Measurements from ENCODE around the gene SCAP.

The SCAP gene

GRCh38 chr3:47436180-47436579 lies 39.6 kb downstream of the SCAP start:
- no peak overlapping the region for H3K9ac ChIP-seq
- peaks cover 98% of the 10 kb centered on the region for H3K36me3 ChIP-seq
- no peak for TF ChIP-seq Cebpa-rat (IDR thresholded peaks at IDR 0.05)
- H3K4me1 ChIP-seq: no peaks in the 10 kb centered on the region
- H3K27ac ChIP-seq: no peak overlapping the region
- no peak overlapping the region for H3K4me2 ChIP-seq
- H3K27me3 ChIP-seq: no peaks in the 10 kb centered on the region
- H3K9me3 ChIP-seq: no peaks in the 10 kb centered on the region
- H3K4me3 ChIP-seq: no peak overlapping the region
- H4K20me1 ChIP-seq: peaks cover 45% of the 10 kb centered on the region

GRCh38 chr3:47434849-47435248 lies 40.9 kb downstream of the SCAP start:
- Histone ChIP-seq H4K20me1 (peaks cover 41% of the 10 kb centered on the region), H3K36me3 (peaks cover 98% of the 10 kb centered on the region)

GRCh38 chr3:47433796-47434195 lies 41.9 kb downstream of the SCAP start:
- Histone ChIP-seq H3K4me2 (no peak overlapping the region), H3K36me3 (peaks cover 98% of the 10 kb centered on the region), H3K4me1 (no peaks in the 10 kb centered on the region), H4K20me1 (peaks cover 40% of the 10 kb centered on the region), H3K9ac (no peak overlapping the region), H3K9me3 (no peaks in the 10 kb centered on the region), H3K27ac (no peak overlapping the region), H3K4me3 (no peak overlapping the region), H3K27me3 (no peaks in the 10 kb centered on the region)
- TF ChIP-seq Cebpa-rat (IDR thresholded peaks at IDR 0.05): no peak

More at GRCh38 chr3:47434849-47435248, 40.9 kb downstream of the SCAP start:
- no peaks in the 10 kb centered on the region for H3K9me3 ChIP-seq
- H3K4me3 ChIP-seq: no peak overlapping the region
- H3K9ac ChIP-seq: no peak overlapping the region
- TF ChIP-seq Cebpa-rat (IDR thresholded peaks at IDR 0.05): no peak
- no peaks in the 10 kb centered on the region for H3K4me1 ChIP-seq
- H3K4me2 ChIP-seq: no peak overlapping the region
- no peaks in the 10 kb centered on the region for H3K27me3 ChIP-seq
- no peak overlapping the region for H3K27ac ChIP-seq

- no peak overlapping the region for H3K9ac ChIP-seq
- no peak overlapping the region for H3K4me2 ChIP-seq
- peaks cover 38% of the 10 kb centered on the region for H4K20me1 ChIP-seq
- no peak overlapping the region for H3K4me3 ChIP-seq
- H3K9me3 ChIP-seq: no peaks in the 10 kb centered on the region
- no peaks in the 10 kb centered on the region for H3K4me1 ChIP-seq
- no peaks in the 10 kb centered on the region for H3K27me3 ChIP-seq
- H3K27ac ChIP-seq: no peak overlapping the region
- TF ChIP-seq Cebpa-rat (IDR thresholded peaks at IDR 0.05): no peak
- peaks cover 98% of the 10 kb centered on the region for H3K36me3 ChIP-seq
These were observed 43.1 kb downstream of the SCAP start for GRCh38 chr3:47432673-47433072.

GRCh38 chr3:47431225-47431624 lies 44.5 kb downstream of the SCAP start:
- Histone ChIP-seq H3K4me2 (no peak overlapping the region), H3K4me3 (no peak overlapping the region), H3K27me3 (no peaks in the 10 kb centered on the region), H3K9ac (no peak overlapping the region), H3K9me3 (no peaks in the 10 kb centered on the region), H3K4me1 (no peaks in the 10 kb centered on the region), H3K36me3 (peaks cover 98% of the 10 kb centered on the region), H3K27ac (no peak overlapping the region), H4K20me1 (peaks cover 23% of the 10 kb centered on the region)
- TF ChIP-seq Cebpa-rat (IDR thresholded peaks at IDR 0.05): no peak

- Histone ChIP-seq H3K4me3 (no peak overlapping the region), H3K9me3 (no peaks in the 10 kb centered on the region), H3K27me3 (no peaks in the 10 kb centered on the region), H3K4me1 (no peaks in the 10 kb centered on the region), H3K4me2 (no peak overlapping the region), H4K20me1 (peaks cover 17% of the 10 kb centered on the region), H3K9ac (no peak overlapping the region), H3K27ac (no peak overlapping the region), H3K36me3 (peaks cover 98% of the 10 kb centered on the region)
- TF ChIP-seq Cebpa-rat (IDR thresholded peaks at IDR 0.05): no peak
These were observed 45.1 kb downstream of the SCAP start for GRCh38 chr3:47430606-47431005.

GRCh38 chr3:47429476-47430270 lies 46.1 kb downstream of the SCAP start:
- no peak overlapping the region for H3K4me2 ChIP-seq
- H3K36me3 ChIP-seq: peaks cover 100% of the 10 kb centered on the region
- TF ChIP-seq Cebpa-rat (IDR thresholded peaks at IDR 0.05): no peak
- no peaks in the 10 kb centered on the region for H3K27me3 ChIP-seq
- peaks cover 14% of the 10 kb centered on the region for H4K20me1 ChIP-seq
- no peaks in the 10 kb centered on the region for H3K9me3 ChIP-seq
- H3K9ac ChIP-seq: no peak overlapping the region
- no peak overlapping the region for H3K27ac ChIP-seq
- H3K4me3 ChIP-seq: no peak overlapping the region
- H3K4me1 ChIP-seq: no peaks in the 10 kb centered on the region

GRCh38 chr3:47428662-47429061 lies 47.1 kb downstream of the SCAP start:
- H3K9ac ChIP-seq: no peak overlapping the region
- H3K4me1 ChIP-seq: no peaks in the 10 kb centered on the region
- H3K27ac ChIP-seq: no peak overlapping the region
- H3K4me2 ChIP-seq: no peak overlapping the region
- peaks cover 100% of the 10 kb centered on the region for H3K36me3 ChIP-seq
- no peaks in the 10 kb centered on the region for H3K9me3 ChIP-seq
- TF ChIP-seq Cebpa-rat (IDR thresholded peaks at IDR 0.05): no peak
- H3K27me3 ChIP-seq: no peaks in the 10 kb centered on the region
- peaks cover 14% of the 10 kb centered on the region for H4K20me1 ChIP-seq
- no peak overlapping the region for H3K4me3 ChIP-seq

GRCh38 chr3:47427866-47428265 lies 47.9 kb downstream of the SCAP start:
- peaks cover 14% of the 10 kb centered on the region for H4K20me1 ChIP-seq
- no peak for TF ChIP-seq Cebpa-rat (IDR thresholded peaks at IDR 0.05)
- no peak overlapping the region for H3K27ac ChIP-seq
- H3K4me2 ChIP-seq: no peak overlapping the region
- peaks cover 100% of the 10 kb centered on the region for H3K36me3 ChIP-seq
- no peaks in the 10 kb centered on the region for H3K4me1 ChIP-seq
- no peak overlapping the region for H3K4me3 ChIP-seq
- H3K9me3 ChIP-seq: no peaks in the 10 kb centered on the region
- no peaks in the 10 kb centered on the region for H3K27me3 ChIP-seq
- no peak overlapping the region for H3K9ac ChIP-seq

- H4K20me1 ChIP-seq: peaks cover 14% of the 10 kb centered on the region
- no peaks in the 10 kb centered on the region for H3K9me3 ChIP-seq
- H3K27ac ChIP-seq: no peak overlapping the region
- H3K4me3 ChIP-seq: no peak overlapping the region
- no peak for TF ChIP-seq Cebpa-rat (IDR thresholded peaks at IDR 0.05)
- H3K9ac ChIP-seq: no peak overlapping the region
- peaks cover 14% of the 10 kb centered on the region for H3K4me1 ChIP-seq
- H3K27me3 ChIP-seq: no peaks in the 10 kb centered on the region
- H3K36me3 ChIP-seq: peaks cover 94% of the 10 kb centered on the region
- no peak overlapping the region for H3K4me2 ChIP-seq
These were observed 49.8 kb downstream of the SCAP start for GRCh38 chr3:47425959-47426358.

Data from BLaER1 (cell line).